Measurements from ENCODE around the gene PATJ.

PATJ gene

DNA sequence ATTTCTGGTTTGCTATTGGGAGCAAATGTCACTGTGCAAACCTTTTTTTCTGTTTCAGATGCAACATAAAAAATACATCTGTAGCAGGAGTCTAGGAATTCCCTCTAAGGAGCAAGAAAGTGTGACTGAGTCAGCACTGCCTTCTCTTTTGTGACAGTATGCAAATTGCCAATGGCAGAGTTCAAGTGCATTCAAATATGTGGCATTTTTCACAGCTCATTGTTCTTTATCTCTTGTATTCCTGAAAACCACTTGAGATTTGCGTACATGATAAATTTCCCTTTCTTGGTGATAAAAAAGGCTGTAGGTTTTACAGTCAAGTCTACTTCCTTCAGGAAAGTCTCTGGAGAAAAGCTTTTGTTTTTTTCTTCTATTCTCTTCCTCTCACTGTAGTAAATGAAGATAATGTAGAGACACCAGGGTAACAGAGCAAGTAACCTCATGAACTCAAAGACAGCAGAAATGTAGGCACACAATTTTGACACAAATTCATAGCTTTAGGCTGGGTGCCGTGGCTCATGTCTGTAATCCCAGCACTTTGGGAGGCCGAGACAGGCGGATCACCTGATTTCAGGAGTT is 322.6 kb downstream of the PATJ start:
- Histone ChIP-seq H3K4me3 (ENCODE audit: low read depth, low read length) (peak overlapping the region; percentile 1), H3K36me3 (ENCODE audit: control insufficient read depth, insufficient read depth, low read length) (no peaks in the 10 kb centered on the region), H3K79me2 (no peaks in the 10 kb centered on the region), H3K27ac (peak overlapping the region; percentile 3), H3K9ac (no peak overlapping the region), H3K4me1 (peaks cover 4% of the 10 kb centered on the region), H3K9me3 (ENCODE audit: control insufficient read depth, low read length) (no peaks in the 10 kb centered on the region), H3K27me3 (ENCODE audit: control insufficient read depth, insufficient read depth, low read length) (no peaks in the 10 kb centered on the region), H2AFZ (no peak overlapping the region), H3K4me2 (ENCODE audit: low read length) (peak overlapping the region; percentile 43)
- TF ChIP-seq, protein P1, sequence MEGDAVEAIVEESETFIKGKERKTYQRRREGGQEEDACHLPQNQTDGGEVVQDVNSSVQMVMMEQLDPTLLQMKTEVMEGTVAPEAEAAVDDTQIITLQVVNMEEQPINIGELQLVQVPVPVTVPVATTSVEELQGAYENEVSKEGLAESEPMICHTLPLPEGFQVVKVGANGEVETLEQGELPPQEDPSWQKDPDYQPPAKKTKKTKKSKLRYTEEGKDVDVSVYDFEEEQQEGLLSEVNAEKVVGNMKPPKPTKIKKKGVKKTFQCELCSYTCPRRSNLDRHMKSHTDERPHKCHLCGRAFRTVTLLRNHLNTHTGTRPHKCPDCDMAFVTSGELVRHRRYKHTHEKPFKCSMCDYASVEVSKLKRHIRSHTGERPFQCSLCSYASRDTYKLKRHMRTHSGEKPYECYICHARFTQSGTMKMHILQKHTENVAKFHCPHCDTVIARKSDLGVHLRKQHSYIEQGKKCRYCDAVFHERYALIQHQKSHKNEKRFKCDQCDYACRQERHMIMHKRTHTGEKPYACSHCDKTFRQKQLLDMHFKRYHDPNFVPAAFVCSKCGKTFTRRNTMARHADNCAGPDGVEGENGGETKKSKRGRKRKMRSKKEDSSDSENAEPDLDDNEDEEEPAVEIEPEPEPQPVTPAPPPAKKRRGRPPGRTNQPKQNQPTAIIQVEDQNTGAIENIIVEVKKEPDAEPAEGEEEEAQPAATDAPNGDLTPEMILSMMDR (IDR thresholded peaks at IDR 0.05): no peak

DNA sequence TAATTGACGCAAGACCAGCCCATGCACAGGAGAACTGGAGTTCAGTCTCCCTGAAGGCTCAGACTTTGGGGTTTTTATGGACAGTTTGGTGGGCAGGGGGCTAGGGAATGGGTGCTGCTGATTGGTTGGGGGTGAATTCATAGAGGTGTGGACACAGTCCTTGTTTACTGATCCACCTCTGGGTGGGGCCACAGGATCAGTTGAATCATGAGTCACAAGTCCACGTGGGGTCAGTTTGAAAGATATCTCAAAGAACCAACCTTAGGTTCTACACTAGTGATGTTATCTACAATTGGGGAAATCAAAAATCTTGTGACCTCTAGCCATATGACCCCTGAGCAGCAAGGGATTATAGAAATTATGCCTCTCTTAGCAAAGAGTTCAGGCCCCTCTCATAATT is 324.4 kb downstream of the PATJ start:
- H3K27me3 ChIP-seq (ENCODE audit: control insufficient read depth, insufficient read depth, low read length): no peaks in the 10 kb centered on the region
- H3K4me3 ChIP-seq (ENCODE audit: low read depth, low read length): no peak overlapping the region
- H3K27ac ChIP-seq: no peak overlapping the region
- peaks cover 4% of the 10 kb centered on the region for H3K4me1 ChIP-seq
- no peak overlapping the region for H2AFZ ChIP-seq
- TF ChIP-seq, protein P1 (IDR thresholded peaks at IDR 0.05): no peak
- no peaks in the 10 kb centered on the region for H3K9me3 ChIP-seq (ENCODE audit: control insufficient read depth, low read length)
- H3K4me2 ChIP-seq (ENCODE audit: low read length): no peak overlapping the region
- H3K36me3 ChIP-seq (ENCODE audit: control insufficient read depth, insufficient read depth, low read length): no peaks in the 10 kb centered on the region
- H3K9ac ChIP-seq: no peak overlapping the region
- H3K79me2 ChIP-seq: no peaks in the 10 kb centered on the region

DNA sequence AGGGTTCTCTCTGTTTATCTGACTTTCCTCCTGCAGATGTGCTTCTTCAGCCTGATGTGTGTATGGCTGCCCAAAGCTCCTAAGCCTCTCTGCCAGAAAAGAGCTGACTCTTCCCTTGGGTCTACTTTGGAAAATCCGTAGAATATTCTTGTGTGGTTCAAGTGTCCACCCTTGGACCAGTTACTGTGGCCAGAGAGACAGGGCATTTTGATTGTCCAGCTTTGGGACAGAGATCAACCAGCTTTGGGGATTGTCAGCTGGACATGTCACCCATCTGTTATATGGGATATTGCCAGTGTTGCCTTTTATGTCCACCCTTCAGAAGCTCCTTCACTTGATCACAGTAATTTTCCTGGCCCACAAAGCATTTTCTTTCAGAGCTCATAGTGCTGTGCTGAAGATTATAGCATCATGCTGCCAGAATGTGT is 326.1 kb downstream of the PATJ start:
- Histone ChIP-seq H3K27me3 (ENCODE audit: control insufficient read depth, insufficient read depth, low read length) (no peaks in the 10 kb centered on the region), H3K9ac (no peak overlapping the region), H3K36me3 (ENCODE audit: control insufficient read depth, insufficient read depth, low read length) (no peaks in the 10 kb centered on the region), H3K4me1 (peaks cover 4% of the 10 kb centered on the region), H3K79me2 (no peaks in the 10 kb centered on the region), H3K4me3 (ENCODE audit: low read depth, low read length) (peak overlapping the region; percentile 33), H3K4me2 (ENCODE audit: low read length) (peak overlapping the region; percentile 4), H2AFZ (no peak overlapping the region), H3K27ac (peak overlapping the region; percentile 74), H3K9me3 (ENCODE audit: control insufficient read depth, low read length) (no peaks in the 10 kb centered on the region)
- TF ChIP-seq, protein P1 (IDR thresholded peaks at IDR 0.05): no peak

DNA sequence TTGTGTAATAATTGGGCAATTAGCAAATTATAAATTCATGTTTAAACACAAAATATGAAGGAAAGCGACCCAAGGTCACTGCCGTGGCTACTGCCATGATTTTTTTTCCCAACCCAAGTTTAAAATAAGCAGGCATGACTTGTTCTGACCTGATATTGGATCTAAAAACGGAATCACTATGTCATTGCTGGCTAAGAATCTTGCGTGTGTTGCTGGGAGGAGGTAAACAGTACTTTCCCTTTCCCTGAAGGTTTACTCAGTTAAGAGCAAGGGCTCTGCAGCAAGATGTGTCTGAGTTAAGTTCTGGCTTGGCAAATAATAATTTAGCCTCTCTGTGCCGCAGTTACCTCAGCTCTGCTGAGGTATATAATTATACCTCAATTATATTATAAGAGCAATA is 326.7 kb downstream of the PATJ start:
- Histone ChIP-seq H3K4me2 (ENCODE audit: low read length) (peak overlapping the region; percentile 4), H3K27me3 (ENCODE audit: control insufficient read depth, insufficient read depth, low read length) (no peaks in the 10 kb centered on the region), H3K27ac (peak overlapping the region; percentile 74), H3K36me3 (ENCODE audit: control insufficient read depth, insufficient read depth, low read length) (no peaks in the 10 kb centered on the region), H3K9ac (no peak overlapping the region), H3K79me2 (no peaks in the 10 kb centered on the region), H3K4me3 (ENCODE audit: low read depth, low read length) (peak overlapping the region; percentile 33), H3K4me1 (peaks cover 4% of the 10 kb centered on the region), H3K9me3 (ENCODE audit: control insufficient read depth, low read length) (no peaks in the 10 kb centered on the region), H2AFZ (no peak overlapping the region)
- TF ChIP-seq, protein P1 (IDR thresholded peaks at IDR 0.05): no peak

DNA sequence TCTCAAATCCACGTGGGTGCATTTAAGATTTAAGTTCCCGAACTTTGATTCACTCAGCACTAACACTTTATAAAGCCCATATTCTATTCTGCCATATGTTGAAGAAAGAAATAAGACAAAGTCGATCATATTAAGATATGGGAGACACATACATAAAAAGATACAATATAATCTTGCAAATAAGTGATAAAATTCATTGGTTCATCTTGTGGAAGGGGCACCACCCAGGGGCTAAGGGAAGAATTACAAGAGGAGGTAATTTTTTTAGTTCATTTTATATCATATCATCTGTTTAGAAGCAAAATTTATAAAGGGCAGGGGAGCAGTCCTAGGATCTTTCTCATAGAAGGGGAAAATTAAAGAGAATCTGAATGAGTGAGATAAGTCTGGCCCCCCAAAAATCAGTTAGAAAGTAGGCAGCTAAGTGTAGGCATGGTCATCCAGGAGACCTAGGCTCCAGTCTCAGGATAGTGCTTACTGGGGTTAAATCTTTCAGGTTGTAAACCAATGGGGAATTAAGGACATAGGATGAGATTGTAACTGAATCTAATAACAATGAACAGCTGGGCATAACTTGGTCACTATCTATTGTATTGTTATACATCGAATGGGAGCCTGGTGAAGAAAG is 328.2 kb downstream of the PATJ start:
- Histone ChIP-seq H3K27ac (no peak overlapping the region), H2AFZ (no peak overlapping the region), H3K4me1 (peaks cover 4% of the 10 kb centered on the region), H3K9ac (no peak overlapping the region), H3K36me3 (ENCODE audit: control insufficient read depth, insufficient read depth, low read length) (no peaks in the 10 kb centered on the region), H3K9me3 (ENCODE audit: control insufficient read depth, low read length) (no peaks in the 10 kb centered on the region), H3K27me3 (ENCODE audit: control insufficient read depth, insufficient read depth, low read length) (no peaks in the 10 kb centered on the region), H3K4me3 (ENCODE audit: low read depth, low read length) (no peak overlapping the region), H3K4me2 (ENCODE audit: low read length) (no peak overlapping the region), H3K79me2 (no peaks in the 10 kb centered on the region)
- TF ChIP-seq, protein P1 (IDR thresholded peaks at IDR 0.05): peak; percentile 67
